OCI-LY3 (cell line): Measurements from ENCODE around the gene SMAD3.
A peak's percentile ranks its signal among the peaks of the same experiment; 100 is the strongest.

Experiments
- CTCF ChIP-seq: fragments of 200-600, 300-600 bp; sonication (generic); IDR thresholded peaks from 2 replicates; pipeline ENCODE4 v1.5.1; 2014; ENCODE audit warnings: antibody characterized with exemption, low read length, low read depth
- EZH2phosphoT487 ChIP-seq: fragments of 200-600 bp; shearing (Covaris generic); IDR thresholded peaks from 2 replicates; pipeline ENCODE4 v1.6.1; 2018; ENCODE audit warnings: antibody characterized with exemption, mixed run types, low read depth

GRCh38 chr15:67064607-67065530, 533 bp upstream of the SMAD3 start:
- peak; percentile 23; the same call in 1 of the 2 replicates for TF ChIP-seq CTCF
- TF ChIP-seq EZH2phosphoT487 = no peak
